ENCODE measurements around the gene TAPBPL.

The TAPBPL gene

GRCh38 chr12:6435961-6436715 lies 15.7 kb upstream of the TAPBPL start:
- no peak for DNase-seq

- DNase-seq, result no peak
Measured at GRCh38 chr12:6437586-6437985, 14.3 kb upstream of the TAPBPL start.

GRCh38 chr12:6438345-6438744 lies 13.5 kb upstream of the TAPBPL start:
- no peak for DNase-seq

- DNase-seq, result no peak
Measured at GRCh38 chr12:6440391-6440790, 11.5 kb upstream of the TAPBPL start.

GRCh38 chr12:6442836-6443235 lies 9.0 kb upstream of the TAPBPL start:
- no peak for DNase-seq

GRCh38 chr12:6443361-6443983 lies 8.4 kb upstream of the TAPBPL start:
- no peak for DNase-seq

- DNase-seq, result no peak
Measured at GRCh38 chr12:6444031-6444430, 7.8 kb upstream of the TAPBPL start.

- DNase-seq, result peak in 1 of 2 donors; percentile 49
Measured at GRCh38 chr12:6444704-6445688, 6.8 kb upstream of the TAPBPL start, which contains the start of gene CD27. TSS of gene CD27 (plus strand) at chr12:6444955. CDS start at chr12:6445096, 141 bp downstream.

GRCh38 chr12:6450091-6450868 lies 1.6 kb upstream of the TAPBPL start:
- DNase-seq, result no peak

GRCh38 chr12:6450869-6451347 lies 934 bp upstream of the TAPBPL start:
- DNase-seq, result no peak

- no peak for DNase-seq
Measured at GRCh38 chr12:6452245-6452943, 552 bp downstream of the TAPBPL start.

- DNase-seq, result no peak
Measured at GRCh38 chr12:6452944-6453630, 1.2 kb downstream of the TAPBPL start.

GRCh38 chr12:6457220-6457945 lies 5.5 kb downstream of the TAPBPL start:
- DNase-seq, result no peak

- no peak for DNase-seq
Measured at GRCh38 chr12:6458281-6459003, 6.6 kb downstream of the TAPBPL start.

GRCh38 chr12:6459004-6459337 lies 7.1 kb downstream of the TAPBPL start:
- no peak for DNase-seq

- peak in 1 of 2 donors; percentile 68 for DNase-seq
Measured at GRCh38 chr12:6460751-6461371, 9.0 kb downstream of the TAPBPL start.

GRCh38 chr12:6461401-6462233 lies 9.8 kb downstream of the TAPBPL start:
- peak; percentile 86 to 87 for DNase-seq

Measured in CD4-positive, alpha-beta T cell treated with Interferon alpha-2 for 1 hour (primary cell).